ENCODE results near the gene NQO2. TPM values are rescaled to one million over a fixed set of nuclear protein-coding genes. Genes with fewer than 3 reads are reported as not detected.

The NQO2 gene
- total and polyA plus RNA-seq, 2 experiments from 2014 or later = 23.4 to 38.5 TPM

GRCh38 chr6:2989332-2990247 lies 10.1 kb upstream of the NQO2 start:
- WGBS (ENCODE audit: low lambda C conversion rate, missing lambda C conversion rate) = 1% methylated on average over 22 of the region's 22 CpGs
- peak; percentile 97 for DNase-seq (ENCODE audit: low spot score)
- no peaks in the 10 kb centered on the region for H3K27me3 ChIP-seq

GRCh38 chr6:2990248-2990931 lies 9.3 kb upstream of the NQO2 start:
- no peaks in the 10 kb centered on the region for H4K20me1 ChIP-seq (ENCODE audit: insufficient read depth, poor library complexity, severe bottlenecking)
- H3K9me3 ChIP-seq (ENCODE audit: low read depth) = no peaks in the 10 kb centered on the region
- no peaks in the 10 kb centered on the region for H3K36me3 ChIP-seq (replicated peaks; ENCODE audit: insufficient read depth, low read depth)
- peak; percentile 50 for DNase-seq (ENCODE audit: low spot score)
- no peaks in the 10 kb centered on the region for H3K9me2 ChIP-seq (replicated peaks; ENCODE audit: insufficient read depth)
- no peaks in the 10 kb centered on the region for H3K27me3 ChIP-seq
- H3K27ac ChIP-seq = peak overlapping the region; percentile 99
- TF ChIP-seq CTCF (IDR thresholded peaks at IDR 0.05; ENCODE audit: poor library complexity) (no peak), EZH2phosphoT487 (IDR thresholded peaks at IDR 0.05; ENCODE audit: low read depth, severe bottlenecking, unreplicated experiment) (no peak), EZH2 (IDR thresholded peaks at IDR 0.05; ENCODE audit: borderline replicate concordance) (no peak)
- peaks cover 4% of the 10 kb centered on the region for H3K79me2 ChIP-seq
- peak overlapping the region; percentile 27 for H3K4me3 ChIP-seq
- 8% methylated on average over 19 of the region's 19 CpGs for WGBS (ENCODE audit: low lambda C conversion rate, missing lambda C conversion rate)
- peaks cover 16% of the 10 kb centered on the region for H3K4me1 ChIP-seq (ENCODE audit: insufficient read depth)
- H3K4me2 ChIP-seq = peak overlapping the region; percentile 87
- peak overlapping the region; percentile 38 for H2AFZ ChIP-seq

More at GRCh38 chr6:2989332-2990247, 10.1 kb upstream of the NQO2 start:
- H3K4me2 ChIP-seq = peak overlapping the region; percentile 87
- no peaks in the 10 kb centered on the region for H4K20me1 ChIP-seq (ENCODE audit: insufficient read depth, poor library complexity, severe bottlenecking)
- H3K4me3 ChIP-seq = peak overlapping the region; percentile 34
- H3K79me2 ChIP-seq = peaks cover 4% of the 10 kb centered on the region
- peaks cover 16% of the 10 kb centered on the region for H3K4me1 ChIP-seq (ENCODE audit: insufficient read depth)
- H3K27ac ChIP-seq = peak overlapping the region; percentile 99
- H2AFZ ChIP-seq = peak overlapping the region; percentile 47
- TF ChIP-seq CTCF (IDR thresholded peaks at IDR 0.05; ENCODE audit: poor library complexity) (no peak), EZH2 (IDR thresholded peaks at IDR 0.05; ENCODE audit: borderline replicate concordance) (no peak), EZH2phosphoT487 (IDR thresholded peaks at IDR 0.05; ENCODE audit: low read depth, severe bottlenecking, unreplicated experiment) (no peak)
- no peaks in the 10 kb centered on the region for H3K36me3 ChIP-seq (replicated peaks; ENCODE audit: insufficient read depth, low read depth)
- H3K9me2 ChIP-seq (replicated peaks; ENCODE audit: insufficient read depth) = no peaks in the 10 kb centered on the region
- H3K9me3 ChIP-seq (ENCODE audit: low read depth) = no peaks in the 10 kb centered on the region

DNA sequence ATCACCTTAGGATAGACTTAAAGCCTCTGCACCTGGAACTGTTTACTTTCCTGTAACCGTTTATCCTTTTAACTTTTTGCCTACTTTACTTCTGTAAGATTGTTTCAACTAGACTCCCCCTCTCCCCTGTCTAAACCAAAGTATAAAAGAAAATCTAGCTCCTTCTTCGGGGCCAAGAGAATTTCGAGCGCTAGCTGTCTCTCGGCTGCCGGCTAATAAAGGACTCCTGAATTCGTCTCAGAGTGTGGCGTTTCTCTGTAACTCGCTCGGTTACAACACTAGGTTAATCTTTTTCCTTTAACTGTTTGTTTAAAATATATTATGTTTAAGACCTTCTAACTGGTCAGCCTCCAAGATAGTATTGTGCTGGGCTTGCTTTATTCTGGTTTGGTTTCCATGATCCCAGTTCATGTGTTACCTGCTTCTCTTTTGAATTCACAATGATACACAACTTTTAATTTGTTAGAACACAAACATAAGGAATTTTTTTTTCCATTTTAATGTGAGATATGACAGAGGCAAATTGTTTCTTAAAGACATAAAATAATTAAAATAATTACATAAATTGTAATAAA lies 8.7 kb upstream of the NQO2 start:
- H3K9me2 ChIP-seq (replicated peaks; ENCODE audit: insufficient read depth) = no peaks in the 10 kb centered on the region
- TF ChIP-seq CTCF (IDR thresholded peaks at IDR 0.05; ENCODE audit: poor library complexity) (no peak), EZH2 (IDR thresholded peaks at IDR 0.05; ENCODE audit: borderline replicate concordance) (no peak), EZH2phosphoT487 (IDR thresholded peaks at IDR 0.05; ENCODE audit: low read depth, severe bottlenecking, unreplicated experiment) (no peak)
- H3K27me3 ChIP-seq = no peaks in the 10 kb centered on the region
- 8% methylated on average over 10 of the region's 10 CpGs for WGBS (ENCODE audit: low lambda C conversion rate, missing lambda C conversion rate)
- peak overlapping the region; percentile 38 for H2AFZ ChIP-seq
- H3K36me3 ChIP-seq (replicated peaks; ENCODE audit: insufficient read depth, low read depth) = no peaks in the 10 kb centered on the region
- H3K4me3 ChIP-seq = peak overlapping the region; percentile 27
- H3K4me2 ChIP-seq = peak overlapping the region; percentile 87
- peaks cover 16% of the 10 kb centered on the region for H3K4me1 ChIP-seq (ENCODE audit: insufficient read depth)
- H3K79me2 ChIP-seq = peaks cover 4% of the 10 kb centered on the region
- DNase-seq (ENCODE audit: low spot score) = no peak
- peak overlapping the region; percentile 99 for H3K27ac ChIP-seq
- H3K9me3 ChIP-seq (ENCODE audit: low read depth) = no peaks in the 10 kb centered on the region
- no peaks in the 10 kb centered on the region for H4K20me1 ChIP-seq (ENCODE audit: insufficient read depth, poor library complexity, severe bottlenecking)

Measured in hepatocyte (in vitro differentiated cells).